MG63 (cell line): ENCODE measurements around the gene GOLGA6L10. TPM values are rescaled to one million over a fixed set of nuclear protein-coding genes. Genes with fewer than 3 reads are reported as not detected.
"Not testable (repeated sequence)": the region's sequence is repeated elsewhere in the genome, so short reads cannot be mapped to it uniquely, and the experiment has no call there.

Source experiments
- DNase-seq: peaks from one replicate; pipeline ENCODE4 v3.0.0-alpha.2; 2020
- H3K27me3 ChIP-seq: fragments of 250-450 bp; sonication (Bioruptor Pico); 2 replicates; pipeline ENCODE4 v1.5.1; 2020; ENCODE audit warnings: mild to moderate bottlenecking, moderate library complexity
- H3K36me3 ChIP-seq: fragments of 250-450 bp; sonication (Bioruptor Pico); 2 replicates; pipeline ENCODE4 v1.5.1; 2020; ENCODE audit warnings: mild to moderate bottlenecking, moderate library complexity
- H3K4me3 ChIP-seq: fragments of 250-450 bp; sonication (Bioruptor Pico); 2 replicates; pipeline ENCODE4 v1.5.1; 2020; ENCODE audit warnings: mild to moderate bottlenecking, moderate library complexity
- H3K9me3 ChIP-seq: fragments of 250-450 bp; sonication (Bioruptor Pico); 2 replicates; pipeline ENCODE4 v1.5.1; 2020; ENCODE audit warnings: mild to moderate bottlenecking, moderate library complexity
- total RNA-seq: library from RNA; depleted of rRNA; stranded (reverse); fragments of >200 nt; shearing (Covaris generic); gene quantifications from 2 replicates; pipeline ENCODE4 v1.2.3, GENCODE V29; 2014; ENCODE audit warnings: low replicate concordance; rRNA removed

Gene GOLGA6L10
- not detected in 2 replicates for total RNA-seq

DNA sequence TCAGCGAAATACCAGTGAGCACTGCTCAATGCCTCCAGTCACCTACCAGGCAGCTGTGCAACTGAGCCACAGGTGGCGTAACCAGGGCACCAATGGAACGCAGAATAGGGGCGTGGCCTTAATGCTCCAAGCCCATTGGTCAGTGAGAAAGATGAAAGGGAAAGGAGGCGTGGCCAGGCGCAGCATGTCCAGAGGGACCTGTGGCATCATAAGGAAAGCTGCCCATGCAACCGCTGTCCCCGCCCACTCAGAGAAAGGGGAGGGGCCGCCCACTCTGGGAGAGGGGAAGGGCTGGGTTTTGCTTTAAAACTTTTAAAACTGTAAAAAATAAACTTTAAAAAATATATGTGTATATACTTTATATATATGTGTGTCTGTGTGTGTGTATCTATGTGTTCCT, at the start of gene GOLGA6L10:
TSS of gene GOLGA6L10 (minus strand) at position 101 of the 400 bp plus-strand sequence. CDS start at position 1, 100 bp downstream.
- H3K9me3 ChIP-seq, DNase-seq, H3K27me3 ChIP-seq, H3K36me3 ChIP-seq, H3K4me3 ChIP-seq: not testable (repeated sequence)

- DNase-seq, result no peak
- H3K4me3 ChIP-seq, result no peak overlapping the region
- no peaks in the 10 kb centered on the region for H3K27me3 ChIP-seq
- no peaks in the 10 kb centered on the region for H3K36me3 ChIP-seq
- no peaks in the 10 kb centered on the region for H3K9me3 ChIP-seq
Observed at GRCh38 chr15:82398785-82399184, 49.5 kb upstream of the GOLGA6L10 start.

DNA sequence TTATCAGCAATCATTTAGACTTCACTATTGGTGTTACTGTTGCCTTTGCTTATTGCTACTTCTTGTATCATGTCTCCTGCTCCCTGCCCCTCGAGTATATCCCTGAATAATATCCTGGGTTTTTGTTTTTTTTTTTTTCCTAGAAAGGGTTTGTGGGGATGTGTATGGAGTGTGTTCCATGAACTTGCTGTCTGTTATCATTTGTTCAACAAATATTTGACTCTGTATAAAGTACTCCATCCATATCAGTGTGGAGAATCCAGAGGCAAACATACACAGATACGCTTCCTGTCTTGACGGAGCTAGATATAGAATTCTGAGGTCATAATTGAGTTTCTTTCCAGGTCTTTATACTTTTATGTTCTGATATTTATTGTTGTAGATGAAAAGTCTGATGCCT, 48.5 kb upstream of the GOLGA6L10 start:
- DNase-seq, result no peak

GRCh38 chr15:82395788-82396187, 46.5 kb upstream of the GOLGA6L10 start:
- not testable (repeated sequence) for H3K9me3 ChIP-seq, DNase-seq, H3K4me3 ChIP-seq, H3K27me3 ChIP-seq, H3K36me3 ChIP-seq

More for the DNA sequence above, 48.5 kb upstream of the GOLGA6L10 start:
- H3K4me3 ChIP-seq, result no peak overlapping the region
- no peaks in the 10 kb centered on the region for H3K36me3 ChIP-seq
- H3K27me3 ChIP-seq, result no peaks in the 10 kb centered on the region
- no peaks in the 10 kb centered on the region for H3K9me3 ChIP-seq

- Histone ChIP-seq H3K9me3 (no peaks in the 10 kb centered on the region), H3K27me3 (no peaks in the 10 kb centered on the region), H3K4me3 (no peak overlapping the region), H3K36me3 (no peaks in the 10 kb centered on the region)
- DNase-seq, result no peak
Observed at GRCh38 chr15:82393671-82394070, 44.4 kb upstream of the GOLGA6L10 start.

GRCh38 chr15:82392077-82392476, 42.8 kb upstream of the GOLGA6L10 start:
- H3K4me3 ChIP-seq, H3K36me3 ChIP-seq, H3K9me3 ChIP-seq, DNase-seq, H3K27me3 ChIP-seq: not testable (repeated sequence)

GRCh38 chr15:82390152-82390551, 40.9 kb upstream of the GOLGA6L10 start:
- H3K4me3 ChIP-seq, H3K36me3 ChIP-seq, H3K27me3 ChIP-seq, DNase-seq, H3K9me3 ChIP-seq: not testable (repeated sequence)

DNA sequence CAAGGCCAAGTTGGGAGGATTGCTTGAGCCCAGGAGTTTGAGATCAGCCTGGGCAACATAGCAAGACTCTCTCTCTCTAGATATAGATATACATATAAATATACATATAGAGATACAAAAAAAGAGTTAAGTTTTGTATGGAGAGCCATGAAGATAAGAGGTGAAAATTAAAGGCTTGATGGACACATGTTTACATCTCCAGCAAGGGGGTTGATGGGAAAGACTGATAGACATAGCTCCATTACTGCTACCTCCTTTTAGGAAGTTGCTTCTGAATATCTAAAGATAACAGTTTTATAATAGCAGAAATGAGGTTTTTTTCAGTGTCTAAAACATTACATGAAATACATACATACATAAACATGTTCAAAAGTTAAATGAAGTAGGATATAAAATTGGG, 37.9 kb upstream of the GOLGA6L10 start:
- not testable (repeated sequence) for H3K27me3 ChIP-seq, H3K4me3 ChIP-seq, DNase-seq

GRCh38 chr15:82381330-82381955, 32.2 kb upstream of the GOLGA6L10 start:
- not testable (repeated sequence) for DNase-seq, H3K4me3 ChIP-seq, H3K27me3 ChIP-seq, H3K9me3 ChIP-seq, H3K36me3 ChIP-seq

More for the DNA sequence above, 37.9 kb upstream of the GOLGA6L10 start:
- not testable (repeated sequence) for H3K36me3 ChIP-seq, H3K9me3 ChIP-seq

DNA sequence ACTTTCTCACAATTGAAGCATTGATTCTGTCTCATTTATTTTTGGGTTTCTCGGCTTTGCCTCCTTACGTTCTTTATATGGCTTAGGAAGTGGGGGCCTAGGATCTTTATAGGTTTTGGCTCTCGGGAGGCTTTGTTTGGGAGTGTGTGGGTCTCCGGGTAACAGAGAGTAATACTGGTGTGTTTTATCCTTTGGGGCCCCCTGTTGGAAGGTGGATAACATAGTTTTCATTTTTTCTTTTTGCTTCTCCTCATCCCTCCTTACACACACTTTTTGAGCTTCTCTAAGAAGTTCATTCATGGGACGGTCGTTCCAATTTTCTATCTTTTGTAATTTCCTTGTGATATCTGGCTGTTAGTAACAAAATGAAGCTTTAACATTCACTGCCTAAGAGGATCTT, 30.3 kb upstream of the GOLGA6L10 start:
- H3K9me3 ChIP-seq, H3K36me3 ChIP-seq, DNase-seq, H3K27me3 ChIP-seq, H3K4me3 ChIP-seq: not testable (repeated sequence)

GRCh38 chr15:82373661-82374060, 24.4 kb upstream of the GOLGA6L10 start:
- not testable (repeated sequence) for H3K36me3 ChIP-seq, H3K4me3 ChIP-seq, H3K9me3 ChIP-seq

DNA sequence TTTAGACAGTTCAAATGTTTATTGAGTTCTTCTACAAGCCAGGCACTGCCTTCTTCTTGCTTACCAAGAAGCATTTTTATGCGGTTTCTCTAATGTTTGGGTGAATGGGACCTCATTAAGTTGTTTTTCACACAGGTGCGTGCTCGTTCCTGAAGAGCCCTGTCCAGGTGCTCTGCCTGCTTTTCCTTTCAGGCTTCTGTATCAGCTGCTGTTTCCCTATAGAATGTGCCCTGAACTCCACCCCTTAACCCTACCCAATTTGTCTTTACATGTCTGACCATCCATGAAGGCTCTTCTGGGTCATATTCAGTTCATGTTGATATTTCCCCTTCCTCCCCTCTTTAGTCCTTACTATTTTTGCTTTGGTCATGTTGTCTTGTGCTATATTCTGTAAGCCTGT, 22.4 kb upstream of the GOLGA6L10 start:
- no peaks in the 10 kb centered on the region for H3K9me3 ChIP-seq
- H3K27me3 ChIP-seq, result no peaks in the 10 kb centered on the region
- no peaks in the 10 kb centered on the region for H3K36me3 ChIP-seq
- H3K4me3 ChIP-seq, result no peak overlapping the region
- DNase-seq, result no peak

More at GRCh38 chr15:82373661-82374060, 24.4 kb upstream of the GOLGA6L10 start:
- not testable (repeated sequence) for H3K27me3 ChIP-seq, DNase-seq

GRCh38 chr15:82367790-82368189, 18.5 kb upstream of the GOLGA6L10 start:
- H3K36me3 ChIP-seq, H3K27me3 ChIP-seq, DNase-seq, H3K9me3 ChIP-seq, H3K4me3 ChIP-seq: not testable (repeated sequence)

DNA sequence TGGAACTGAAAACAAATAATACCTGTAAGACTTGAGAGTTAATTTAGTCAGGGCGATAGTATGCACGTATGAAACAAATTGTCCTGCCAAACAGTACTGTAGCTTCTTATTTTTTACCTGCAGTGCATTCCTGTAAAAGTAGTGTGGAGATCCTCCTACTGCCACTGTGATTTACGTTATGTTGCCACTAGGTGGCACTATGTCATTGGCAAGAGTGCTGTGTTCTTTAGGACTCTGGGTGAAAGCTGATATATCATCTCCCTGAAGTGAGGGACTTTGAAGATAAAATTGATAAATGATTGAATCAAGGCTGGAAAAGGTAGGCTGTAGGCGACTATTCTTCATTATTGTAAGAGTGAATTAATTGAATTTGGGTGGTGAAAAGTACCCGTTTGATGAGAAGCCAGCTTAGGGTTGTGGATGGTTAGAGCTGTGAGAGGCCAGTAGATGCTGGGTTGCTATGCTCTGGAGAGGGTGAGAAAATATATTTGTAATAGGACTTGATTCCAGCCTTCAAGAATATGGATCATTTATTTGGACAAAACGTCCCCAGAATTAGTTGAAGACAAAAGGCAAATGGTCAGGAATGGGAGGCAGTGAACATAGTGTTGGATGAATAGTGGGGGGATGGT, 16.5 kb upstream of the GOLGA6L10 start:
- H3K4me3 ChIP-seq, H3K9me3 ChIP-seq, H3K36me3 ChIP-seq, H3K27me3 ChIP-seq: not testable (repeated sequence)
- DNase-seq, result peak; percentile 27

DNA sequence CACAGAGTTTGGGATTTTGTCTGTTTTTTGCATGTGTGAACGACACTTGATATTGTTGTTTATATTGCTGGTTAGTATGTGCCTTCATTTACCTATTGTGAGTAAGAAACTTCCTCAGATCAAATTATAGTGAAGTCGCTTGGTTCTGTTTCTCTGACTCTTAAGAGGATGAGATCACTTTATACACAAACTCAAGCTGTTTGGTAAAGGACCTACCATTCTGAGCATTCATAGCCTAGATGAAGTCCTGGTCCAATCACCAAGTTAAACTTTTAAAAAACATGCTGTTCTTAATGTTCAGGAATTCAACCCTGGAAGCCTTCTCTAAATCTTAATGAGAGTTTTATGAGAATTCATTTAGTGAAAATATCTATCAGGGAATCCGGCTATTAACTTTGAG, 15.3 kb upstream of the GOLGA6L10 start:
- H3K4me3 ChIP-seq, H3K27me3 ChIP-seq, DNase-seq, H3K9me3 ChIP-seq, H3K36me3 ChIP-seq: not testable (repeated sequence)

DNA sequence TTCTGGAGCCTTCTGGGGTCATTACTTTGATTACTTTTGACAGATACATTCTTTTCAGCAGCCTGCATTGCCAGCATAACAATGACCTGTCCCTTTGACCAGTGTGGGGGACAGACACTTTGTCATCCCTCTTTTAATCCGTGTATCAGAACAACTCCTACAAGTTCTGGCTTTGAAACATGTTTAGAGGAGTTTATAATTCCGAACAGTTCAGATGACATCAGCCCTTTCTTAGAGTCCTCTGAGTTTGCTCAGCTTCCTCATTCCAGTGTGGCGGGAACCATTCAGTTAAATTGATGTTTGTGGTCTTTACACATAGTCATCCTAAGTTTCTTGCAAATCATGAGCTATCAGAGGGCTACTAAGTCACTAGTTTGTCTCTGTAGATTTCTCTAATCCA, 13.5 kb upstream of the GOLGA6L10 start:
- DNase-seq, H3K36me3 ChIP-seq, H3K27me3 ChIP-seq, H3K4me3 ChIP-seq, H3K9me3 ChIP-seq: not testable (repeated sequence)

DNA sequence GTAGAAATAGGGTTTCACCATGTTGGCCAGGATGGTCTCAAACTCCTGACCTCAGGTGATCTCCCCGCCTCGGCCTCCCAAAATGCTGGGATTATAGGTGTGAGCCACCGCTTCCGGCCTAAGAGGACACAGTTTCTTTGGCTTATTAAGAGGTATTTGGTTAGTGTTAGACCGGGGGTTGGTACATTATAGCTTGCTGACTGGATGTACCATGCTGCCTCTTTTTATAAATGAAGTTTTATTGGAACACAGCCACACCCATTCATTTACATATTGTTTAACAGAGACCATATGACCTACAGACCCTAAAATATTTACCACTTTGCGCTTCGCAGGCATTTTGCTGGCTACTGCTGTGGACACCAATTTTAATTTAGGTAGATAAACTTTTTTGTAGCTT, 11.3 kb upstream of the GOLGA6L10 start:
- not testable (repeated sequence) for H3K4me3 ChIP-seq, H3K9me3 ChIP-seq, H3K36me3 ChIP-seq, DNase-seq, H3K27me3 ChIP-seq

GRCh38 chr15:82355055-82355454, 5.8 kb upstream of the GOLGA6L10 start:
- H3K4me3 ChIP-seq, DNase-seq, H3K9me3 ChIP-seq, H3K36me3 ChIP-seq, H3K27me3 ChIP-seq: not testable (repeated sequence)
